IMR-90 (cell line): ENCODE data around the gene RNF125.

Source experiments
- POLR2A ChIP-seq: IDR thresholded peaks from 2 replicates; pipeline ENCODE4 v1.6.1; 2012; ENCODE audit warnings: mild to moderate bottlenecking, low read depth, low read length
- RAD21 ChIP-seq: IDR thresholded peaks from 2 replicates; pipeline ENCODE4 v1.6.1; 2012; ENCODE audit warnings: low read length, improper control_type of control experiment
- SMC3 ChIP-seq: fragments of 150-350 bp; IDR thresholded peaks from 2 replicates; pipeline ENCODE4 v1.6.1; 2016; ENCODE audit warnings: low read depth, mild to moderate bottlenecking, antibody characterized with exemption, low read length, moderate library complexity
- TF ChIP-seq, protein P1 (sequence below): conservative IDR thresholded peaks from 2 replicates; pipeline ENCODE4 v1.5.1; 2012; ENCODE audit warnings: mild to moderate bottlenecking, low read depth, low read length, improper control_type of control experiment

- TF ChIP-seq RAD21 (no peak), SMC3 (no peak), POLR2A (no peak)
- TF ChIP-seq, protein P1, sequence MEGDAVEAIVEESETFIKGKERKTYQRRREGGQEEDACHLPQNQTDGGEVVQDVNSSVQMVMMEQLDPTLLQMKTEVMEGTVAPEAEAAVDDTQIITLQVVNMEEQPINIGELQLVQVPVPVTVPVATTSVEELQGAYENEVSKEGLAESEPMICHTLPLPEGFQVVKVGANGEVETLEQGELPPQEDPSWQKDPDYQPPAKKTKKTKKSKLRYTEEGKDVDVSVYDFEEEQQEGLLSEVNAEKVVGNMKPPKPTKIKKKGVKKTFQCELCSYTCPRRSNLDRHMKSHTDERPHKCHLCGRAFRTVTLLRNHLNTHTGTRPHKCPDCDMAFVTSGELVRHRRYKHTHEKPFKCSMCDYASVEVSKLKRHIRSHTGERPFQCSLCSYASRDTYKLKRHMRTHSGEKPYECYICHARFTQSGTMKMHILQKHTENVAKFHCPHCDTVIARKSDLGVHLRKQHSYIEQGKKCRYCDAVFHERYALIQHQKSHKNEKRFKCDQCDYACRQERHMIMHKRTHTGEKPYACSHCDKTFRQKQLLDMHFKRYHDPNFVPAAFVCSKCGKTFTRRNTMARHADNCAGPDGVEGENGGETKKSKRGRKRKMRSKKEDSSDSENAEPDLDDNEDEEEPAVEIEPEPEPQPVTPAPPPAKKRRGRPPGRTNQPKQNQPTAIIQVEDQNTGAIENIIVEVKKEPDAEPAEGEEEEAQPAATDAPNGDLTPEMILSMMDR, result no peak
Observed at GRCh38 chr18:31980863-31981262, 37.8 kb upstream of the RNF125 start.
